Uterus (tissue), 4 donors: Measurements from ENCODE around the gene FJX1. TPM values are rescaled to one million over a fixed set of nuclear protein-coding genes. Genes with fewer than 3 reads are reported as not detected.

Source experiments
- DNase-seq, 2 donors: peaks; one replicate each; pipeline ENCODE4 v3.0.0-alpha.2; 2019 to 2020
- H3K27ac ChIP-seq, 2 donors: fragments of 200-600 bp; sonication (generic); 1 replicate in 1 of 2; 2 replicates in 1 of 2; pipeline ENCODE4 v1.5.1; 2016 to 2018
- H3K27me3 ChIP-seq, 2 donors: fragments of 200-600 bp; sonication (generic); one replicate each; pipeline ENCODE4 v1.5.1; 2018 to 2019; ENCODE audit warnings: control low read depth in 1 of 2
- H3K36me3 ChIP-seq, 2 donors: fragments of 200-600 bp; sonication (generic); one replicate each; pipeline ENCODE4 v1.5.1; 2019; ENCODE audit warnings: control low read depth in 1 of 2
- H3K4me1 ChIP-seq, 2 donors: fragments of 200-600 bp; sonication (generic); one replicate each; pipeline ENCODE4 v1.5.1; 2018 to 2019; ENCODE audit warnings: control low read depth in 1 of 2
- H3K4me3 ChIP-seq, 2 donors: fragments of 200-600 bp; sonication (generic); 1 replicate in 1 of 2; 2 replicates in 1 of 2; pipeline ENCODE4 v1.5.1; 2018 to 2019; ENCODE audit warnings: mild to moderate bottlenecking in 1 of 2
- H3K9me3 ChIP-seq, 2 donors: fragments of 200-600 bp; sonication (generic); one replicate each; pipeline ENCODE4 v1.5.1; 2019; ENCODE audit warnings: control low read depth in 1 of 2
- CTCF ChIP-seq, 4 experiments: fragments of 200-600 bp in 2 of 4; fragments of 450-650 bp in 2 of 4; sonication (generic) in 2 of 4; IDR thresholded peaks; one replicate each; pipeline ENCODE4 v1.5.1; 2016 to 2019; ENCODE audit warnings: antibody characterized with exemption in 4 of 4, mild to moderate bottlenecking in 2 of 4, moderate library complexity in 1 of 4
- POLR2A ChIP-seq, 2 donors: fragments of 450-650 bp; IDR thresholded peaks; one replicate each; pipeline ENCODE4 v1.6.1; 2016; ENCODE audit warnings: antibody characterized with exemption in 2 of 2, mild to moderate bottlenecking in 1 of 2, moderate library complexity in 1 of 2
- intact Hi-C: fragments of 100-400 bp; cut with DNase I; formaldehyde crosslinking; loops from one replicate; pipeline ENCODE4 v1.15.1; 2023; ENCODE audit warnings: low total_unique reads
- total RNA-seq, 4 donors: library from RNA; depleted of rRNA in 3 of 4; stranded (reverse); fragments of >200 nt in 3 of 4; gene quantifications; one replicate each; pipeline versions ENCODE4 v1.1.0 to v1.2.4, GENCODE V29; 2014 to 2023
- donor health status: DM: yes; HTN: yes; CAD: no.

Gene FJX1
- total RNA-seq, 4 donors from 2014 or later: 2.1 to 48.5 (median 5.6) TPM

GRCh38 chr11:35622070-35622469 lies 3.8 kb downstream of the FJX1 start:
- DNase-seq: no peak
- TF ChIP-seq CTCF (IDR thresholded peaks at IDR 0.05) (no peak), POLR2A (IDR thresholded peaks at IDR 0.05) (no peak)
- no peak overlapping the region for H3K27ac ChIP-seq
- no peak overlapping the region for H3K4me3 ChIP-seq
- intact Hi-C loops: no loop called here
- H3K36me3 ChIP-seq: no peaks in the 10 kb centered on the region
- H3K9me3 ChIP-seq: no peaks in the 10 kb centered on the region
- H3K4me1 ChIP-seq: no peaks in the 10 kb centered on the region
- no peaks in the 10 kb centered on the region for H3K27me3 ChIP-seq

GRCh38 chr11:35623621-35624168 lies 5.4 kb downstream of the FJX1 start:
- TF ChIP-seq POLR2A (IDR thresholded peaks at IDR 0.05): no peak
- no peak for TF ChIP-seq CTCF (IDR thresholded peaks at IDR 0.05)
- no peak overlapping the region for H3K4me3 ChIP-seq
- H3K27ac ChIP-seq: no peak overlapping the region
- H3K4me1 ChIP-seq: no peaks in the 10 kb centered on the region
- intact Hi-C loops: no loop called here
- DNase-seq: no peak
- H3K36me3 ChIP-seq: no peaks in the 10 kb centered on the region
- no peaks in the 10 kb centered on the region for H3K9me3 ChIP-seq
- no peaks in the 10 kb centered on the region for H3K27me3 ChIP-seq

GRCh38 chr11:35624316-35624715 lies 6.1 kb downstream of the FJX1 start:
- no peak overlapping the region for H3K27ac ChIP-seq
- no peaks in the 10 kb centered on the region for H3K36me3 ChIP-seq
- H3K9me3 ChIP-seq: no peaks in the 10 kb centered on the region
- no peak for TF ChIP-seq CTCF (IDR thresholded peaks at IDR 0.05)
- no peak for TF ChIP-seq POLR2A (IDR thresholded peaks at IDR 0.05)
- no peak for DNase-seq
- no peaks in the 10 kb centered on the region for H3K27me3 ChIP-seq
- no peak overlapping the region for H3K4me3 ChIP-seq
- intact Hi-C loops: no loop called here
- H3K4me1 ChIP-seq: no peaks in the 10 kb centered on the region

- no peak overlapping the region for H3K27ac ChIP-seq
- H3K9me3 ChIP-seq: no peaks in the 10 kb centered on the region
- H3K27me3 ChIP-seq: no peaks in the 10 kb centered on the region
- H3K36me3 ChIP-seq: no peaks in the 10 kb centered on the region
- no peak for TF ChIP-seq POLR2A (IDR thresholded peaks at IDR 0.05)
- no peak for TF ChIP-seq CTCF (IDR thresholded peaks at IDR 0.05)
- intact Hi-C loops: no loop called here
- no peak overlapping the region for H3K4me3 ChIP-seq
- DNase-seq: no peak
- no peaks in the 10 kb centered on the region for H3K4me1 ChIP-seq
Measured at GRCh38 chr11:35624781-35625180, 6.5 kb downstream of the FJX1 start.

GRCh38 chr11:35626501-35626900 lies 8.2 kb downstream of the FJX1 start:
- Histone ChIP-seq H3K4me3 (no peak overlapping the region), H3K9me3 (no peaks in the 10 kb centered on the region), H3K36me3 (no peaks in the 10 kb centered on the region), H3K27me3 (no peaks in the 10 kb centered on the region), H3K27ac (no peak overlapping the region), H3K4me1 (no peaks in the 10 kb centered on the region)
- intact Hi-C loops: no loop called here
- DNase-seq: no peak
- no peak for TF ChIP-seq POLR2A (IDR thresholded peaks at IDR 0.05)
- no peak for TF ChIP-seq CTCF (IDR thresholded peaks at IDR 0.05)
